RWPE1 (cell line): ENCODE measurements around the gene ADPRH.

Experiments used
- CTCF ChIA-PET: fragments of 350-600 bp; sonication (Branson Sonifier 250); formaldehyde crosslinking; extraction: SDS; loops from one replicate; lab custom pipeline; 2021; lab: Yijun Ruan, JAX
- POLR2A ChIA-PET: fragments of 400-600 bp; formaldehyde crosslinking; extraction: SDS; loops from one replicate; lab custom pipeline; 2020; ENCODE audit warnings: antibody characterized with exemption; ENCODE audit not compliant: low non-redundant PET; lab: Yijun Ruan, JAX
- DNase-seq: peaks from one replicate; pipeline ENCODE4 v3.0.0; 2012; ENCODE audit warnings: low spot score
- H3K27ac ChIP-seq: fragments of 450-650 bp; 2 replicates; pipeline ENCODE4 v1.5.1; 2017
- TF ChIP-seq, protein P1 (sequence below): fragments of 450-650 bp; conservative IDR thresholded peaks from 2 replicates; pipeline ENCODE4 v1.5.1; 2017; ENCODE audit warnings: low read depth, mild to moderate bottlenecking

Gene ADPRH

DNA sequence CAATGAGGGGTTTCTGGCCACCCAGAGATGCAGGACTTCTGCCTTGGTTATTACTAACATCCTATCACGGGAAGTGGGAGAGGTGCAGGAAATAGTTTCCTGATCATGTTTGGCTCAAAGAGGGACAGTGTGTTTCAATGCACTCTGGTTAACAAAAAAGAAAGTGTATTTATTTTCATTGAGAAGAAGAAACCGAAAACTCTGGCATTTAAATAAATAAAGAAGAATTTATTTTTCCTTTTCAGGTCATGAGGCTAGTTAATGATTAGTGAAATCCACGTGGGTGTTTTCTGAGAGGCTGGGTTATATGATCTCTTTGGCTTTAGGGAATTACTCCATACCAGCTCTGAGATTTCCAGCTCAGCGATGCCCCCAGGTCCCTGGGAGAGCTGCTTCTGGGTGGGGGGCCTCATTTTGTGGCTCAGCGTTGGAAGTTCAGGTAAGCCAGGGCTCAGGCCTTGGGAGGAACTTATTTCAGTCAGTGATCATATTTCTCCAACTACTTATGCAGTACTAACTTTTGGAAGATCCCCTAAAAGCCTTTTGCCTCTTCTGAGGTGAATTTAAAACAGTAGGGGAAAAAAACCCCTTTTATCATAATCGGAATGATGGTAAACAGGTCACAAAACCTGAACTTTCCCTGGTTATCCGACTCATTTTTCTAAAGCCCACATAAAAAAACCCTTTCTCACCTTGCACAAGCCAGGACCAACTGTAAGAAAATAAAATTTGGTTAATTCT, 18.4 kb downstream of the ADPRH start, which contains the start of gene PLA1A:
TSS of gene PLA1A (plus strand) at position 338 of the 741 bp plus-strand sequence. CDS start at position 367, 29 bp downstream.
- H3K27ac ChIP-seq: no peak within 1 kb of the TSS
- POLR2A ChIA-PET: no interaction called here
- DNase-seq: no peak
- CTCF ChIA-PET: no interaction called here
- TF ChIP-seq, protein P1, sequence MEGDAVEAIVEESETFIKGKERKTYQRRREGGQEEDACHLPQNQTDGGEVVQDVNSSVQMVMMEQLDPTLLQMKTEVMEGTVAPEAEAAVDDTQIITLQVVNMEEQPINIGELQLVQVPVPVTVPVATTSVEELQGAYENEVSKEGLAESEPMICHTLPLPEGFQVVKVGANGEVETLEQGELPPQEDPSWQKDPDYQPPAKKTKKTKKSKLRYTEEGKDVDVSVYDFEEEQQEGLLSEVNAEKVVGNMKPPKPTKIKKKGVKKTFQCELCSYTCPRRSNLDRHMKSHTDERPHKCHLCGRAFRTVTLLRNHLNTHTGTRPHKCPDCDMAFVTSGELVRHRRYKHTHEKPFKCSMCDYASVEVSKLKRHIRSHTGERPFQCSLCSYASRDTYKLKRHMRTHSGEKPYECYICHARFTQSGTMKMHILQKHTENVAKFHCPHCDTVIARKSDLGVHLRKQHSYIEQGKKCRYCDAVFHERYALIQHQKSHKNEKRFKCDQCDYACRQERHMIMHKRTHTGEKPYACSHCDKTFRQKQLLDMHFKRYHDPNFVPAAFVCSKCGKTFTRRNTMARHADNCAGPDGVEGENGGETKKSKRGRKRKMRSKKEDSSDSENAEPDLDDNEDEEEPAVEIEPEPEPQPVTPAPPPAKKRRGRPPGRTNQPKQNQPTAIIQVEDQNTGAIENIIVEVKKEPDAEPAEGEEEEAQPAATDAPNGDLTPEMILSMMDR: no peak

GRCh38 chr3:119598410-119599098, 19.3 kb downstream of the ADPRH start:
- CTCF ChIA-PET: no interaction called here
- TF ChIP-seq, protein P1: no peak
- no peak for DNase-seq
- H3K27ac ChIP-seq: no peak overlapping the region
- POLR2A ChIA-PET: no interaction called here

GRCh38 chr3:119599558-119600174, 20.4 kb downstream of the ADPRH start:
- no peak overlapping the region for H3K27ac ChIP-seq
- ChIA-PET POLR2A (no interaction called here), CTCF (interaction anchor here (1.2 kb wide), 1 partner anchor 19 kb away, joined by 3 read pairs; no protein-coding TSS in a partner anchor)
- DNase-seq: no peak
- TF ChIP-seq, protein P1: no peak

- no peak for DNase-seq
- ChIA-PET POLR2A (no interaction called here), CTCF (interaction anchor here (0.6 to 1.2 kb wide), 2 partner anchors 20 to 809 kb away, joined by 3 read pairs; no protein-coding TSS in a partner anchor)
- H3K27ac ChIP-seq: no peak overlapping the region
- TF ChIP-seq, protein P1: no peak
Measured at GRCh38 chr3:119600732-119601131, 21.4 kb downstream of the ADPRH start.

DNA sequence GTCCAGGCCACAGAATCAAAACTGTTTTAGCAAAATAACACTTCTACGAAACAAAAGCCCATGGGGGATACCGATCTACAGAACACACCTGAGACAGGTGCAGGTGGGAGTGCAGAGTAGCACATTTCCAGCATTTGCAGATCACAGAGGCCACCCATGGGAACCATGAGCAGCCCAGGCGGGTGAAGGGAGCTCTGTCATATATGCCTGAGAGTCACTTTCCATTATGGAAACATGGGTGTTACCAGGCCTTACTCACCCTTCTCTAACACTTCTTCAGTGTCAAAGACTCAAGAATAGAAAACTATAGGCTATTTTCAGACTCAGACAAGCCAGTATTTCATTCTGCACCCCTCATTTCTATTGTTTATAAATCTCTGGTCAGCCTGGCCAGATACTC, 21.9 kb downstream of the ADPRH start:
- TF ChIP-seq, protein P1: no peak
- ChIA-PET CTCF (no interaction called here), POLR2A (no interaction called here)
- H3K27ac ChIP-seq: no peak overlapping the region
- DNase-seq: no peak

DNA sequence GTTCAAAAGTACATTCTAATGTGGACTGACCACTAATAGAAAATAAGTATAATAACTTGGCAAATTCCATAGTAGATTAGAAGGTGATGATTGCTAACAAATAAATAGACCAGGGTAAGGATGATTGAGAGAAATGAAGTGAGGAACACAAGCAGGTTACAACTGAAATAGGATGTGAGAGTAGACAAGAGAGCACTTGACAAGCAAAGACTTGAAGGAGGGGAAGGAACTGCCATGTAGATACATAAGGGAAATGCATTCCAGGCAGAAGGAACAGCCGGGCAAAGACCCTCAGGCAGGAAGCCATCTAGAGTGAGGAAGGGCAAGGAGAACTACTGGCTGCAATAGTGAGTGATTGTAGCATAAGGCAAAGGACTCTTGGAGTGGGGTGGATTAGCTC, 23.4 kb downstream of the ADPRH start:
- TF ChIP-seq, protein P1: no peak
- H3K27ac ChIP-seq: no peak overlapping the region
- CTCF ChIA-PET: no interaction called here
- no peak for DNase-seq
- POLR2A ChIA-PET: no interaction called here
